ENCODE data around the gene SYNDIG1.

GRCh38 chr20:24420567-24420966 is 48.9 kb upstream of the SYNDIG1 start:
- TF ChIP-seq CTCF (IDR thresholded peaks at IDR 0.05) (no peak), POLR2A (IDR thresholded peaks at IDR 0.05) (no peak)

Measured in body of pancreas (tissue), 4 donors.